A549 treated with GW870086 at 1 μM for 4 hours (cell line): Measurements from ENCODE around the gene PURB. TPM values are rescaled to one million over a fixed set of nuclear protein-coding genes. Genes with fewer than 3 reads are reported as not detected.

Experiments used
- total RNA-seq: library from RNA; stranded (reverse); fragments of 200-300 nt; extraction: Qiagen RNA extraction; gene quantifications from 5 replicates; pipeline ENCODE4 v1.2.3, GENCODE V29; 2022; ENCODE audit warnings: low read depth

Gene PURB
- total RNA-seq, result 10.8 to 14.5 TPM (median 13.0 TPM) in 5 replicates

GRCh38 chr7:44885394-44886317, at the start of gene PURB:
Gene PURB, minus strand, starts transcription at chr7:44885530. Its CDS starts 182 bp downstream, at chr7:44885348.

GRCh38 chr7:44847920-44848634, 37.3 kb downstream of the PURB start, which contains the start of gene H2AZ2:
Gene H2AZ2, minus strand, starts transcription at chr7:44848087. Its CDS starts 116 bp downstream, at chr7:44847971.

Other genes starting within 250 kb of the PURB start
- 24.8 to 32.9 TPM (median 31.7 TPM) in 5 replicates for gene ZMIZ2, start 136.7 kb downstream of the PURB start, total RNA-seq
- 4,906 to 6,290 TPM (median 5,166 TPM) in 5 replicates for gene PPIA, start 88.8 kb downstream of the PURB start, total RNA-seq
- gene H2AZ2, start 37.4 kb downstream of the PURB start, total RNA-seq, result 212 to 256 TPM (median 244 TPM) in 5 replicates
- 0.10 to 0.26 TPM (median 0.17 TPM) in 5 replicates for gene MYO1G, start 93.5 kb upstream of the PURB start, total RNA-seq
- 38.5 to 48.2 TPM (median 46.2 TPM) in 5 replicates for gene CCM2, start 114.7 kb upstream of the PURB start, total RNA-seq
- gene NACAD, start 203.4 kb upstream of the PURB start, total RNA-seq, result 0.10 to 0.28 TPM (median 0.23 TPM) in 5 replicates
- gene TBRG4, start 226.2 kb upstream of the PURB start, total RNA-seq, result 106 to 111 TPM (median 110 TPM) in 5 replicates